ENCODE data around the gene PRKACG. TPM values are rescaled to one million over a fixed set of nuclear protein-coding genes. Genes with fewer than 3 reads are reported as not detected.
"Not testable (repeated sequence)": the region's sequence is repeated elsewhere in the genome, so short reads cannot be mapped to it uniquely, and the experiment has no call there.

Gene PRKACG
- not detected for total RNA-seq

DNA sequence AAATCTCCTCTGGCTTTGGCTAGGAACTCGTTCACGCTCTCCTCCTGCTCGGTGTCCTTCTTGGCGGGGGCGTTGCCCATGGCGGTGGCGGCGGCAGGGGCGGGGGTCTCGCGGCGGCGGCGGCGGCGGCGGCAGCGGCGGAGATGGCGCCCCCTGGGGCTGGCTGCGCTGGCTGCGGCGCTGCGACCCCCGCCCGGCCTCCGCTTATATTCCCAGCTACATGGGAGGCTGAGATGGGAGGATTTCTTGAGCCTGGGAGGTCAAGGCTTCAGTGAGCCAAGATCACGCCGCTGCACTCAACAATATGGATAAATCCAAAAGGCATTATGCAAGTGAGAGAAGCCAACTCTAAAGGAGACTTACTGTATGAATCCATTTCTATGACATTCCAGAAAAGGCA lies at the start of gene PRKACG:
PRKACG (minus strand) TSS at position 101 of the 400 bp plus-strand sequence; CDS start at position 80, 21 bp downstream.
- Mint-ChIP-seq H3K27me3 (peaks cover 30% of the 10 kb centered on the region), H3K4me1 (peaks cover 9% of the 10 kb centered on the region), H3K27ac (no peak within 1 kb of the TSS), H3K36me3 (no peaks in the 10 kb centered on the region), H3K9me3 (no peaks in the 10 kb centered on the region), H3K4me3 (no peak within 1 kb of the TSS)
- no peak for DNase-seq

DNA sequence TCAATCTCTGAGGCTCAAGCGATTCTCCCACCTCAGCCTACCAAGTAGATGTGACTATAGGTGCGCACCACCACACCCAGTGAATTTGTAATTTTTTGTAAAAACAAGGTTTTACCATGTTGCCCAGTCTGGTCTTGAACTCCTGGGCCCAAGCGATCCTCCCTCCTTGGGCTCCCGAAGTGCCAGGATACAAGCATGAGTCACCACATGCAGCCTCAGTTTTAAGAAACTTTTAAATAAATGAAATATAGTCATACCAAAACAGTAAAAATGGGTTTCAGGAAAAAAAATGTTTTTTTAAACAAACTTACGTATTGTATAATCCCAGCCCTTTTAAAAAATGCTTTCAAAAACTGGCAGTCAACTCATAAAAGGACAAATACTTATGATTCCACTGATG lies 48.3 kb upstream of the PRKACG start:
- peaks cover 28% of the 10 kb centered on the region for H3K36me3 Mint-ChIP-seq
- no peak overlapping the region for H3K4me3 Mint-ChIP-seq
- no peaks in the 10 kb centered on the region for H3K9me3 Mint-ChIP-seq
- DNase-seq, result no peak
- no peaks in the 10 kb centered on the region for H3K27me3 Mint-ChIP-seq
- H3K27ac Mint-ChIP-seq, result no peak overlapping the region
- peaks cover 7% of the 10 kb centered on the region for H3K4me1 Mint-ChIP-seq

DNA sequence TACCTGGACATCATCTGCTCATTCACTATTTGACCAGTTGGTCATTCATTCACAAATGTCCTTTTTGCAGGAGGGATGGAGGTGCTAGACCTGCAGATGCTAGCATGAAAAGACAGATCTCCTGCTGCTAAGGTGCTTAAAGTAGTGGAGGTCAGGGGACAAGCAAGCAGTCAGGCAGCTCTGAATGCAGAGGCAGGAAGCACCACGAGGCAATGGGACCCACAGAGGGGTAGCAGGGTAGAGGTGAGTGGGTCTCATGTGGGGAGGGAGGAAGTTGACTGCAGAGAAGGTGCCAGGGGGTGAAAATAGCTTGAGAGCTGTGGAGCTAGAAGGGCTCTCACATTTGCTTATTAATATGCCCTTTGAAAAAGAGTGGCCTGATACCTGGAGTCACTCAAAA lies 46.9 kb upstream of the PRKACG start:
- no peak for DNase-seq
- peaks cover 28% of the 10 kb centered on the region for H3K36me3 Mint-ChIP-seq
- H3K9me3 Mint-ChIP-seq, result no peaks in the 10 kb centered on the region
- no peaks in the 10 kb centered on the region for H3K27me3 Mint-ChIP-seq
- no peak overlapping the region for H3K4me3 Mint-ChIP-seq
- H3K4me1 Mint-ChIP-seq, result peaks cover 7% of the 10 kb centered on the region
- no peak overlapping the region for H3K27ac Mint-ChIP-seq

DNA sequence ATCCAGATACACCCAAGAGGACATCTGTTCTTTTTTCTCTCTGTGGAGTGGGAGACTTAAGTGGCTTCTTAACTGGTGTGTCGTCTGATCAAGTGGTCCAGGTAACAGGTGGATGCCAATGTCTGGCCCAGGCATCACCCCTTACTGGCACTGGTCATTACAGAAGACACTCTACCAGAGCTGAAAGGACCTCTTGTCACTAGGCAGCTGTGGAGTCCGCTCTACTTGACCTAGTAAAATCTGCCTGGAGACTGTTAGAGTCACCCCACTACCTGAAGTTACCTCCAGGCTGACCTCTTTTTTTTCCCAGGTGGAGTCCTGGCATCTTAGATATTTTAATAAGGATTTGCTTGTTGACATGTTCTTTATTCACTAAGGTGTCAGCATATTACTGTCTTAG lies 44.2 kb upstream of the PRKACG start:
- Mint-ChIP-seq H3K36me3 (peaks cover 32% of the 10 kb centered on the region), H3K9me3 (no peaks in the 10 kb centered on the region), H3K27ac (no peak overlapping the region), H3K27me3 (no peaks in the 10 kb centered on the region), H3K4me1 (peaks cover 7% of the 10 kb centered on the region), H3K4me3 (no peak overlapping the region)
- no peak for DNase-seq

DNA sequence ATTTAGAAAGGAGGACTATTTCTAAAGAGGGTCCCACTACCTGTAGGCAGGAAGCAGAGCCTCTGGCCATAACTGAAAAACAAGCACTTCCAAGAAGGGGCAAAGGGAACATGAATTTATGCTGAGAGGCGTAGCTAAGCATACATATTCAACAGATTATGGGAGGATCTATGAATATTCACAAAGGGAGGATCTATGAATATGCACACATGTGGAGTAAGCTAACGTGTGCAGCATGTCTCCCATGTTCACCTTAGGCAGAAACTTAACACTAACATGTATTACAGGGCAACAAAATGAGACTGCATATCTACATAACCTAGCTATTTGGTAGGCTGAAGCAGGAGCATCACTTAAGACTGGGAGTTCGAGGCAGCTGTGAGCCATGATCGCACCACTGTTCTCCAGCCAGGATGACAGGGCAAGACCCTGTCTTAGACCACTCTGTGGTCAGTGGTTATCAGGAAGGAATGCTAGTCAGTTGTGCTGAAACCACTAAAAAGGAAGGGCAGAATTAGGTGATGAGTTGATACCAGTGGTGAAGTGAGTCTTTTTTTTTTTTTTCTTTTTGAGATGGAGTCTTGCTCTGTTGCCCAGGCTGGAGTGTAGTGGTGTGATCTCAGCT lies 42.4 kb upstream of the PRKACG start:
- H3K27ac Mint-ChIP-seq, result no peak overlapping the region
- no peaks in the 10 kb centered on the region for H3K27me3 Mint-ChIP-seq
- H3K4me1 Mint-ChIP-seq, result peaks cover 7% of the 10 kb centered on the region
- H3K36me3 Mint-ChIP-seq, result peaks cover 29% of the 10 kb centered on the region
- no peak for DNase-seq
- H3K4me3 Mint-ChIP-seq, result no peak overlapping the region
- no peaks in the 10 kb centered on the region for H3K9me3 Mint-ChIP-seq

DNA sequence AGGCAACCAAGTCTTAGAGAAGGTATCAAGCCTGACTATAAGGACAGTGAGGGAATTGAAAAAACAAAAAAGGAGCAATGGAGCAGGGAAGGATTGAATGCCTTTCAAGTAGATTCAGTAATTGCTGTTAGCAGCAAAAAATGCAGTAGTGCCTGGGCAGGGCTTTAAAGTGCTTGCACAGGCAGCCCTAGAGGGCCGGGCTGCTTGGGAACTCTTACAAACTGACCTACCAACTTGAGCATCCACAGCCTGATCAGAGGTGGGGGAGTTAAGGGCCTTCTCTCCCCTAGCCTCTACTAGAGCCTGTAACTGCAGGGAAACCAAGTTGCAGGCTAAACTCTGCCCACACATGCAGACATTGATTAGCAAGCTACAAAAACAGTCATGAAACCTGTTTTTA lies 41.1 kb upstream of the PRKACG start:
- Mint-ChIP-seq H3K36me3 (peaks cover 22% of the 10 kb centered on the region), H3K4me1 (peaks cover 1% of the 10 kb centered on the region), H3K4me3 (no peak overlapping the region), H3K27ac (no peak overlapping the region), H3K27me3 (no peaks in the 10 kb centered on the region), H3K9me3 (no peaks in the 10 kb centered on the region)
- no peak for DNase-seq

DNA sequence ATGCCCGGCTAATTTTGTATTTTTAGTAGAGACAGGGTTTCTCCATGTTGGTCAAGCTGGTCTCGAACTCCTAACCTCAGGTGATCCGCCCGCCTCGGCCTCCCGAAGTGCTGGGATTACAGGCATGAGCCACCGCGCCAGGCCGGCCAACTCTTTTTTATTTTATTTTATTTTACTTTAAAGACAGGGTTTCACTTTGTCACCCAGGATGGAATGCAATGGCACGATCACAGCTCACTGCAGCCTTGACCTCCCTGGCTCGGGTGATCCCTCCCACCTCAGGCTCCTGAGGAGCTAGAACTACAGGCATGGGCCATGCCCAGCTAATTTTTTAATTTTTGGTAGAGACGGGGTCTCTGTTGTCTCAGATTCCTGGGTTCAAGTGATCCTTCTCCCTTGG lies 37.0 kb upstream of the PRKACG start:
- not testable (repeated sequence) for DNase-seq, H3K9me3 Mint-ChIP-seq, H3K4me3 Mint-ChIP-seq, H3K27ac Mint-ChIP-seq, H3K27me3 Mint-ChIP-seq, H3K4me1 Mint-ChIP-seq
- peaks cover 11% of the 10 kb centered on the region for H3K36me3 Mint-ChIP-seq

DNA sequence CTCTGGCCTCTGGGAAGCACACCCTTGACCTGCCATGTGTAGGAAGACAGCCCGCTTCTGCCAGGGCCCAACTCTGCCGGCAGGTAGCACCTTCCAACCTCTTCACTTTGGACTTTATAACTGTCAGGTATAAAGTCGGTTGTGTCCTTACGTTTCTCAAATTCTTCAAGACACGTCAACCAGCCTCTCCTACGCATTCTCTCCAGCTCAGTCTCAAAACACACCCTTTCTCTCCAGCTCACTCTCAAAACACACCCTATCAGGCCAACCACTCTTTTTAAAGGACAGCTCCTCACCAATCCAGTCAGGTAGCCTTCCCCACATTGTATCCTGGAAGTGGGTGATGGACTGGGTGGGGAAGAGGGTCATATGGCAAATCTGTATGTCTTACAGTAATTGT lies 35.2 kb upstream of the PRKACG start:
- no peaks in the 10 kb centered on the region for H3K9me3 Mint-ChIP-seq
- no peak overlapping the region for H3K4me3 Mint-ChIP-seq
- peaks cover 12% of the 10 kb centered on the region for H3K4me1 Mint-ChIP-seq
- peaks cover 8% of the 10 kb centered on the region for H3K36me3 Mint-ChIP-seq
- no peak for DNase-seq
- peak overlapping the region; percentile 9 for H3K27ac Mint-ChIP-seq
- no peaks in the 10 kb centered on the region for H3K27me3 Mint-ChIP-seq

DNA sequence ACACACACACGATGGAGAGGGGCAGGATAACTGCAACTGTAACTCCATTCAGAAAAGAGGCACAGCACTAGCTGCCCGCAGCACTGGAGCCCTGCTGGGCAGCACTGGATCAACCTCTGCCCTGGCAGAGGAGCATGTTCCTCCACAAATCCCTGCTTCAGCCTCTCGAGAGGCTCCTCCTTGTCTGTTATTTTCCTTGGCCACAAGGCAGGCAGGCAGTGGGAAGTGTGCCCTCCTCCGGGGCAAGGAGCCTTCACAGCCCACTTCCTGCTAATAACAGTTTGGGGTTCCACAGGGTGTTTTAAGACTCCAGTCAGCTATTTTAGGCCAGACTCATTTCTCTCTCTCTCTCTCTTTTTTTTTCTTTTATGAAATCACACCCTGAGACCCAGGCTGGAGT lies 33.5 kb upstream of the PRKACG start:
- Mint-ChIP-seq H3K9me3 (no peaks in the 10 kb centered on the region), H3K4me1 (peaks cover 19% of the 10 kb centered on the region), H3K36me3 (peaks cover 12% of the 10 kb centered on the region), H3K27me3 (no peaks in the 10 kb centered on the region), H3K4me3 (no peak overlapping the region), H3K27ac (no peak overlapping the region)
- no peak for DNase-seq

DNA sequence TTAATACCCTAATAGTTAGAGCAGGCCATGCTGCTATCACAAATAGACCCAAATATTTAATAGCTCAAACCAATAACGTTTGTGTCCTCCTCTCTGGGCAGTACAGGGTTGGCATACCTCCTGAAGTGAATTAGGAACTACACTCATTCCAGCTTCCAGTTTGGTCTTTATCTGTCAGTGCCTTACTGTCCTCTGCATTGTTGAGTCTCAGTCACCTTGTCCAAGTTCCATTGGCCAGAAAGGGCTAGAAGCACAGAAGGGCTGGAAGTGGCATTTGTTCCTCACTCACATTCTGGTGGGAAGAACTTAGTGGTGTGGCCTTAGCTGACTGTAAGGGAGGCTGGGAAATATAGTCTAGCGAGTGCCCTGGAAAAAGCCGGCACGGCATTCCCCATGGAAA lies 32.8 kb upstream of the PRKACG start:
- Mint-ChIP-seq H3K9me3 (no peaks in the 10 kb centered on the region), H3K4me1 (peaks cover 19% of the 10 kb centered on the region), H3K27me3 (no peaks in the 10 kb centered on the region), H3K36me3 (peaks cover 12% of the 10 kb centered on the region), H3K4me3 (no peak overlapping the region), H3K27ac (no peak overlapping the region)
- no peak for DNase-seq

DNA sequence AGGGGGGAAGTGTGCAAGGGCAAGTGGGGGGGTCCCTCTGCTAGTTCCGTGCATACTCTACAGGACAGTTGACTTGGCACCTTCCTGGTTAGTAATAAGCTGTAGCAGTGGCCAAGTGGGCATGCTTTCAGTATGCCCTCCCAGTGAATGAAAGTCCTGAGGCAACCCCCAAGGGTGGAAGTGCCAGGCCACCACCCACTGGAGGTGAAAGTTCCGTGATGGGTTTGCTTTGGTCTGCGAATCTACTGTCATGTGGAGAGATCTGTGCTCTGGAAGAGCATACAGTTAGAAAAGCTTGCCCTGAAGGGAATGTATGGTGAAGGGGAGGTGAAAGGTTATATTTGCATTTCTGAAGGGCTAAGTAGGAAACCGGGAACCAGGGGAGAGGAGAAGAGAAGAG lies 31.9 kb upstream of the PRKACG start:
- H3K36me3 Mint-ChIP-seq, result peaks cover 15% of the 10 kb centered on the region
- H3K27ac Mint-ChIP-seq, result no peak overlapping the region
- no peak overlapping the region for H3K4me3 Mint-ChIP-seq
- no peaks in the 10 kb centered on the region for H3K9me3 Mint-ChIP-seq
- H3K4me1 Mint-ChIP-seq, result peaks cover 19% of the 10 kb centered on the region
- H3K27me3 Mint-ChIP-seq, result no peaks in the 10 kb centered on the region
- DNase-seq, result no peak

DNA sequence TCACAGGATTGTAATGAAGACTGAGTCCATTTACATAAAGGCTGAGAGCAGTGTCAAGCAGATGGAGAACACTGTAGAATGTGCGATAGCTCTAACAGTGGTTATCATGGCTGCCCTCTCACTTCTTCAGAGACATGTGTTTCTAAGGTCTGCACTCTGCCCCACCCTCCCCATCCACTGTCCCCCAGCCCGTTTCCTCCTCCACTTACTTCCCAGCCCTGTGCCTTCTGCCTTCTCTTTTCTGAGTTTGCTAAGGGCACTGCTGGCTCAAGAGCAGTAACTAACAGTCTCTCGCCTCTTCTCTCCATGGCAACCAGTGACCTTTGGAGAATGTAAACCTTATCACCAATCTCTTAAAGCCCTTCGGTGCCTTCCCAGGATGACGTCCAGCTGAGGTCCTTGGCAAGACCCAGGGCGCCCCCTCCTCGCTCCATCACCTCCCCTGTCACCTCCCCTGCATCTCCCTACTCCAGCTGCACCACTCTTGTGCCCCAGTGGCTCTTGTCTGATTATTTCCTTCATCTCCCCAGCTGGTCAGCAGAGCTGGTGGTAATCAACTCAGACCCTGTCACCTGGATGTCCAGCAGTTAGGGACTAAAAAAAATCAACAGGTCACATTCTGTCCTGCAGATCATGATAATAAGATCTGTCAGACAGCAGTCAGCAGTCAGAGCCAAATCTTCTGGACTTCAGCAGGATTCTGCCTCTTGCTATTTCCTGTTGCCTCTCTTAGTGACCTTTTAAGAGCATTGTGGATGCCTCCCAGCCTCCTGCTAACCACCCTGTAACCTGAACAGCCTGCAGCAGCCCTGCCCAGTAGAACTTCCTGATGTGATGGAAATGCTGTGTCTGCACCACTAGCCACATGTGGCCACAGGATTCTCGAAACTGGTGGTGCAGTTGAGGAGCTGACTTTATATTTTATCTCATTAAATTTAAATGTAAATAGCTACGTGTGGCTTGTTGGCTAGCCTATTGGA lies 30.6 kb upstream of the PRKACG start:
- peak overlapping the region; percentile 72 for H3K27ac Mint-ChIP-seq
- no peaks in the 10 kb centered on the region for H3K9me3 Mint-ChIP-seq
- DNase-seq, result peak; percentile 18

DNA sequence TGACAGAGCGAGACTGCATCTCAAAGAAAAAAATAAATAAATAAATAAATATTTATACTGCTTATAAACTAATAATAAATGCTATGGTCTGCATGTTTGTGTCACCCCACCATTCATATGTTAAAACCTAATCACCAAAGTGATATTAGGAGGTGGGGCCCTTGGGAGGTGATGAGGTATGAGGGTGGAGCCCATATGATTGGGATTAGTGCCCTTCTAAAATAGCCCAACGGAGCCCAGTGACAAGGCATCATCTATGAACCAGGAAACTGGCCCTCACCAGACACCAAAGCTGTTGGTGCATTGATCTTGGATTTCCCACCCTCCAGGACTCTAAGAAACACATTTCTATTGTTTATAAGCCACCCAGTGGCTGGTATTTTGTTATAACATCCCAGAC lies 26.7 kb upstream of the PRKACG start:
- H3K9me3 Mint-ChIP-seq, result no peaks in the 10 kb centered on the region
- H3K27me3 Mint-ChIP-seq, result no peaks in the 10 kb centered on the region
- H3K36me3 Mint-ChIP-seq, result peaks cover 26% of the 10 kb centered on the region
- DNase-seq, result no peak
- H3K27ac Mint-ChIP-seq, result no peak overlapping the region
- H3K4me3 Mint-ChIP-seq, result no peak overlapping the region
- peaks cover 25% of the 10 kb centered on the region for H3K4me1 Mint-ChIP-seq

More for the DNA sequence above, 30.6 kb upstream of the PRKACG start:
- peaks cover 19% of the 10 kb centered on the region for H3K4me1 Mint-ChIP-seq
- H3K27me3 Mint-ChIP-seq, result no peaks in the 10 kb centered on the region
- H3K4me3 Mint-ChIP-seq, result no peak overlapping the region
- H3K36me3 Mint-ChIP-seq, result peaks cover 21% of the 10 kb centered on the region

DNA sequence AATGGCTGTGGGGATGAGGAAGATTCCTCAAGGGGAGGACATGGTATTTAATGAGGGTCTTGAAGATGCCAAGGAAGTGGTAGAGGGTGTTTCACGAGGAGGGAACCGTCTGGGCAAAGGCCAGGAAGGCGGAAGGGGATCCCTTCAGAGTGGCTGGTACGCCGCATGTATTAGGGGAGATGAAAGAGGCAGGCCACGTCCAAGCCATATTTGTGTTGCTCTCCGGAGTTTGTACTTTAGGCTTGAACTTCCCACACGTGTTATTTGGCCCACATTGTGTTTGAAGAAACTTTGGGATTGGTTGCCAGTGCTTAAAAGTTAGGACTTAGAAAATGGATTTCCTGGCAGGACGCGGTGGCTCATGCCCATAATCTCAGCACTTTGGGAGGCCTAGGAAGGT lies 22.9 kb upstream of the PRKACG start:
- no peak for DNase-seq
- Mint-ChIP-seq H3K27me3 (no peaks in the 10 kb centered on the region), H3K4me1 (peaks cover 7% of the 10 kb centered on the region), H3K27ac (peak overlapping the region; percentile 91), H3K36me3 (peaks cover 21% of the 10 kb centered on the region), H3K9me3 (no peaks in the 10 kb centered on the region), H3K4me3 (peak overlapping the region; percentile 96)

DNA sequence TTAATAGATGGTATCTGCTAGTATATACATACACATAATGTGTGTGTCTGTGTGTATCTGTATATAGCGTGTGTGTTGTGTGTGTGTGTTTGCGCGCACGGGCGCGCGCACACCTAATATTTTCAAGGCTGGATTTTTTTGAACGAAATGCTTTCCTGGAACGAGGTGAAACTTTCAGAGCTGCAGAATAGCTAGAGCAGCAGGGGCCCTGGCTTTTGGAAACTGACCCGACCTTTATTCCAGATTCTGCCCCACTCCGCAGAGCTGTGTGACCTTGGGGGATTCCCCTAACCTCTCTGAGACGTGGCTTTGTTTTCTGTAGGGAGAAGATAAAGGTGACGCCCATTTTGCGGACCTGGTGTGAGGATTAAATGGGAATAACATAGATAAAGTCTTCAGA lies 22.4 kb upstream of the PRKACG start:
- Mint-ChIP-seq H3K27me3 (no peaks in the 10 kb centered on the region), H3K27ac (peak overlapping the region; percentile 91), H3K4me3 (peak overlapping the region; percentile 96), H3K9me3 (no peaks in the 10 kb centered on the region), H3K36me3 (peaks cover 21% of the 10 kb centered on the region), H3K4me1 (peaks cover 7% of the 10 kb centered on the region)
- peak; percentile 21 for DNase-seq

All from activated naive CD8-positive, alpha-beta T cell treated with anti-CD3 and anti-CD28 coated beads for 36 hours (primary cell).